Measurements from ENCODE around the gene ZFHX3. TPM values are rescaled to one million over a fixed set of nuclear protein-coding genes. Genes with fewer than 3 reads are reported as not detected.

The ZFHX3 gene
- polyA plus RNA-seq, 1 donor from 2014 or later: 26.4 TPM

DNA sequence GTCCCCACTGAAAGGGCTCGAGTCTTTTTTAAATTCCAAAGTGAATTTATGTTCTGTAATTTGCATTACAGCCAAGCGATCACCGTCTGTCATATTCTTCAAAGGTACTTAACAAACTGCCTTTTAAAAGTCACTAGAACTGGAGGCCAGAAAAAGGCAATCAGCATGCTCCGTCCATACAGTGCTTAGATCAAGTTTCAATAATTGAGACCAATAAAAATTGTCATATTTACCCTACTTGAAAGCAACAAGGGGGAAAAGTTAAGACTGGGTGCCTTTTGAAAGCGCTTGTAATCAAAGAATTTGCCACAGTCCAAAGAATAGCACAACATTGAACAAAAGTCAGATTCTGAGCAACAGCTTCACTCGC is 9.0 kb upstream of the ZFHX3 start:
- Histone ChIP-seq H4K20me1 (ENCODE audit: insufficient read depth) (no peaks in the 10 kb centered on the region), H3K79me2 (replicated peaks; ENCODE audit: insufficient read depth, low read length) (peaks cover 83% of the 10 kb centered on the region), H3K27ac (ENCODE audit: low read length) (peak overlapping the region; percentile 99)

DNA sequence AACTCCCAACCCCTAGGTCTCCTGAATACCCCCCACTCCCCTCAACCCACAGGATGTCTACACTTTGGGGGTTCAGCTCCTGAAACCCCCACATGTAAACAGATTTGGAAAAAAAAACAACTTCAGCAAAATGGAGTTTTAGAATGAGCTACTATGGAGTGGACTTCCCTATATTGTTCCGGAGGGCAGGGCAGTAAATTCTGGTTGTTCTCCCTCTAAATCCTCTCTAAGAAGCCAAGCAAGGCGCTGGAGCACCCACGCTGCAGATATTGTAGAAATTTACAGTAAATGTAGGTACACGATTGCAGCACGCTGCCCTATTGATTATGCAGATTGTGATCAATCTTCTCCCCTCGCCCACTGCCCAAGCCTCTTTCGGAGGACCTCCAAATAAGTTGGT is 8.5 kb upstream of the ZFHX3 start:
- Histone ChIP-seq H3K9ac (ENCODE audit: low read length) (peak overlapping the region; percentile 98), H3K79me2 (replicated peaks; ENCODE audit: insufficient read depth, low read length) (peaks cover 83% of the 10 kb centered on the region), H4K20me1 (ENCODE audit: insufficient read depth) (no peaks in the 10 kb centered on the region), H3K4me2 (ENCODE audit: low read length) (peak overlapping the region; percentile 96), H3K36me3 (ENCODE audit: insufficient read depth, low read length) (no peaks in the 10 kb centered on the region), H3K27ac (ENCODE audit: low read length) (peak overlapping the region; percentile 99), H2AFZ (ENCODE audit: low read depth, low read length) (no peak overlapping the region), H3K27me3 (ENCODE audit: insufficient read depth, low read depth, low read length) (peaks cover 4% of the 10 kb centered on the region), H3K4me3 (ENCODE audit: low read length) (peak overlapping the region; percentile 75), H3K9me3 (ENCODE audit: low read length) (no peaks in the 10 kb centered on the region), H3K9me2 (ENCODE audit: insufficient read depth, low read length) (no peaks in the 10 kb centered on the region), H3F3A (ENCODE audit: insufficient read depth, low read length, poor library complexity, severe bottlenecking) (peaks cover 15% of the 10 kb centered on the region)
- TF ChIP-seq EZH2 (IDR thresholded peaks at IDR 0.05; ENCODE audit: borderline replicate concordance, insufficient read depth, low read length, poor library complexity, severe bottlenecking): no peak
- TF ChIP-seq, protein P1, sequence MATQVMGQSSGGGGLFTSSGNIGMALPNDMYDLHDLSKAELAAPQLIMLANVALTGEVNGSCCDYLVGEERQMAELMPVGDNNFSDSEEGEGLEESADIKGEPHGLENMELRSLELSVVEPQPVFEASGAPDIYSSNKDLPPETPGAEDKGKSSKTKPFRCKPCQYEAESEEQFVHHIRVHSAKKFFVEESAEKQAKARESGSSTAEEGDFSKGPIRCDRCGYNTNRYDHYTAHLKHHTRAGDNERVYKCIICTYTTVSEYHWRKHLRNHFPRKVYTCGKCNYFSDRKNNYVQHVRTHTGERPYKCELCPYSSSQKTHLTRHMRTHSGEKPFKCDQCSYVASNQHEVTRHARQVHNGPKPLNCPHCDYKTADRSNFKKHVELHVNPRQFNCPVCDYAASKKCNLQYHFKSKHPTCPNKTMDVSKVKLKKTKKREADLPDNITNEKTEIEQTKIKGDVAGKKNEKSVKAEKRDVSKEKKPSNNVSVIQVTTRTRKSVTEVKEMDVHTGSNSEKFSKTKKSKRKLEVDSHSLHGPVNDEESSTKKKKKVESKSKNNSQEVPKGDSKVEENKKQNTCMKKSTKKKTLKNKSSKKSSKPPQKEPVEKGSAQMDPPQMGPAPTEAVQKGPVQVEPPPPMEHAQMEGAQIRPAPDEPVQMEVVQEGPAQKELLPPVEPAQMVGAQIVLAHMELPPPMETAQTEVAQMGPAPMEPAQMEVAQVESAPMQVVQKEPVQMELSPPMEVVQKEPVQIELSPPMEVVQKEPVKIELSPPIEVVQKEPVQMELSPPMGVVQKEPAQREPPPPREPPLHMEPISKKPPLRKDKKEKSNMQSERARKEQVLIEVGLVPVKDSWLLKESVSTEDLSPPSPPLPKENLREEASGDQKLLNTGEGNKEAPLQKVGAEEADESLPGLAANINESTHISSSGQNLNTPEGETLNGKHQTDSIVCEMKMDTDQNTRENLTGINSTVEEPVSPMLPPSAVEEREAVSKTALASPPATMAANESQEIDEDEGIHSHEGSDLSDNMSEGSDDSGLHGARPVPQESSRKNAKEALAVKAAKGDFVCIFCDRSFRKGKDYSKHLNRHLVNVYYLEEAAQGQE (IDR thresholded peaks at IDR 0.05; ENCODE audit: borderline replicate concordance): peak; percentile 32
- no peak for TF ChIP-seq MXI1 (conservative IDR thresholded peaks at IDR 0.05; ENCODE audit: poor library complexity, severe bottlenecking)

More for the DNA sequence above, 9.0 kb upstream of the ZFHX3 start:
- H3F3A ChIP-seq (ENCODE audit: insufficient read depth, low read length, poor library complexity, severe bottlenecking): peaks cover 15% of the 10 kb centered on the region
- H3K9me3 ChIP-seq (ENCODE audit: low read length): no peaks in the 10 kb centered on the region
- H3K4me3 ChIP-seq (ENCODE audit: low read length): peak overlapping the region; percentile 75
- peak overlapping the region; percentile 96 for H3K4me2 ChIP-seq (ENCODE audit: low read length)
- peak overlapping the region; percentile 98 for H3K9ac ChIP-seq (ENCODE audit: low read length)
- H3K9me2 ChIP-seq (ENCODE audit: insufficient read depth, low read length): no peaks in the 10 kb centered on the region
- H3K27me3 ChIP-seq (ENCODE audit: insufficient read depth, low read depth, low read length): peaks cover 4% of the 10 kb centered on the region
- H2AFZ ChIP-seq (ENCODE audit: low read depth, low read length): no peak overlapping the region
- TF ChIP-seq EP300 (conservative IDR thresholded peaks at IDR 0.05; ENCODE audit: poor library complexity, severe bottlenecking) (no peak), TAF1 (IDR thresholded peaks at IDR 0.05; ENCODE audit: low read depth) (no peak), MXI1 (conservative IDR thresholded peaks at IDR 0.05; ENCODE audit: poor library complexity, severe bottlenecking) (no peak), POLR2AphosphoS5 (IDR thresholded peaks at IDR 0.05) (no peak), EZH2 (IDR thresholded peaks at IDR 0.05; ENCODE audit: borderline replicate concordance, insufficient read depth, low read length, poor library complexity, severe bottlenecking) (no peak), RAD21 (conservative IDR thresholded peaks at IDR 0.05) (no peak), SMC3 (conservative IDR thresholded peaks at IDR 0.05; ENCODE audit: poor library complexity) (no peak)
- TF ChIP-seq, protein P1 (IDR thresholded peaks at IDR 0.05; ENCODE audit: borderline replicate concordance): no peak
- TF ChIP-seq, protein P2, sequence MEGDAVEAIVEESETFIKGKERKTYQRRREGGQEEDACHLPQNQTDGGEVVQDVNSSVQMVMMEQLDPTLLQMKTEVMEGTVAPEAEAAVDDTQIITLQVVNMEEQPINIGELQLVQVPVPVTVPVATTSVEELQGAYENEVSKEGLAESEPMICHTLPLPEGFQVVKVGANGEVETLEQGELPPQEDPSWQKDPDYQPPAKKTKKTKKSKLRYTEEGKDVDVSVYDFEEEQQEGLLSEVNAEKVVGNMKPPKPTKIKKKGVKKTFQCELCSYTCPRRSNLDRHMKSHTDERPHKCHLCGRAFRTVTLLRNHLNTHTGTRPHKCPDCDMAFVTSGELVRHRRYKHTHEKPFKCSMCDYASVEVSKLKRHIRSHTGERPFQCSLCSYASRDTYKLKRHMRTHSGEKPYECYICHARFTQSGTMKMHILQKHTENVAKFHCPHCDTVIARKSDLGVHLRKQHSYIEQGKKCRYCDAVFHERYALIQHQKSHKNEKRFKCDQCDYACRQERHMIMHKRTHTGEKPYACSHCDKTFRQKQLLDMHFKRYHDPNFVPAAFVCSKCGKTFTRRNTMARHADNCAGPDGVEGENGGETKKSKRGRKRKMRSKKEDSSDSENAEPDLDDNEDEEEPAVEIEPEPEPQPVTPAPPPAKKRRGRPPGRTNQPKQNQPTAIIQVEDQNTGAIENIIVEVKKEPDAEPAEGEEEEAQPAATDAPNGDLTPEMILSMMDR (IDR thresholded peaks at IDR 0.05; ENCODE audit: poor library complexity, severe bottlenecking): no peak
- H3K36me3 ChIP-seq (ENCODE audit: insufficient read depth, low read length): no peaks in the 10 kb centered on the region

All from neural cell (in vitro differentiated cells).